ENCODE data around the gene RAB3GAP2.
A peak's percentile ranks its signal among the peaks of the same experiment; 100 is the strongest.
"Not testable (repeated sequence)": the region's sequence is repeated elsewhere in the genome, so short reads cannot be mapped to it uniquely, and the experiment has no call there.

The RAB3GAP2 gene

GRCh38 chr1:220189750-220190347 lies 82.4 kb downstream of the RAB3GAP2 start:
- no peak for DNase-seq

GRCh38 chr1:220188538-220188937 lies 83.7 kb downstream of the RAB3GAP2 start:
- no peak for DNase-seq

DNA sequence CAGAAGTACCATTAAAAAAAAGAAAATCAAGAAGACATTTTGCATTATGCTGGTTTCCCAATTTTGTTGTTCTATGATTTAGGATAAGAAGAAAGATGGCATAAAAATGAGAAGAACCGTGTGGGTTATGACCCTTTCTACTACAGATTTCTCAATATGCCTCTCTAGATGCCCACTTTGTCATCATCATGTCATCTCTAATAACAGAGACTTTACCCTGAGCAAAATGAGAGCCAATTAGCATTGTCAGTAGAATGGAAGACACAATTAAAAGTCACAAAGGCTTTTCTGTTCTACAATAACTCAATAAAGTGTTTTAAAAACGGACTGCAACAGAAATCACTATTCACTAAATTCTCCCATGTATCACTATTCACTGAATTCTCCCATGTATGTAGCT lies 85.5 kb downstream of the RAB3GAP2 start:
- DNase-seq = no peak

GRCh38 chr1:220184506-220184905 lies 87.7 kb downstream of the RAB3GAP2 start:
- no peak for DNase-seq

DNA sequence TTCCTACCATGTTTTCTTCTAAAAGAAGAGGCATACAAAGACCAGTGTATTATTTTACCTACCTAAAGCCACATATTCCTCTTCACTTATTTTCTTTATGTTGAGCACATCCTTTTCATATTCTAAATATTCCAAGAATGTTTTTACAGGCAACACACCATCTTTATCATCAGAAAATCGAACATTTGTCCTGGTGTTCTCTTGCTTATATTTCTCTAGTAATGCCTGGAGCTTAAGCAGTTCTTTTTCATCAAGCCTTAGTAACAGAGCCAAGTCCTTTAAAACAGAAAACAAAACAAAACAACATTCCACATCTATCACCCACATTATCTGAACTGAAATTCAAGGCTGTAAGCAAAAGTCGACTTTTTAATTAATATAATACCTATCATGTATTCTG lies 89.6 kb downstream of the RAB3GAP2 start:
- no peak for DNase-seq

- no peak for DNase-seq
Observed at GRCh38 chr1:220182111-220182510, 90.1 kb downstream of the RAB3GAP2 start.

DNA sequence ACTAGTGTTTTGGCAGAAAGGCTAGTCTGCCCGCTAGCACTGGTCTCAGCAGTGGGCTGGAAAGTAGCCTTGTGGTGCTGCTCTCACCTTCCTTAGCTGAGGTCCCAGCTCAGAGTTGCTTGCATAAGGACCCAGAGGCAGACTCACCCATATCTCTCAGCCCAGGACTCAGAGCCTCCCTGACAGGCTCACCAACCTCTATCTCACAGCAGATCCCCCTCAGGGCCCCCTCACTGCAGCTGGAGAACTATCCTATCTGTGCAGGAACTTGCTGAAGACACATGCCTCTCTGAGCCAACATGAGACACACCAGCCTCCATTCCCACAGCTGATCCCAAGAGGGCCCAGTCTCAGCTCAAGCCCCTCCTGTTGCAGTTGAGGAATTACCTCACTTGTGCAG lies 95.7 kb downstream of the RAB3GAP2 start:
- DNase-seq = no peak

- DNase-seq = no peak
Observed at GRCh38 chr1:220170836-220171526, 101.3 kb downstream of the RAB3GAP2 start.

DNA sequence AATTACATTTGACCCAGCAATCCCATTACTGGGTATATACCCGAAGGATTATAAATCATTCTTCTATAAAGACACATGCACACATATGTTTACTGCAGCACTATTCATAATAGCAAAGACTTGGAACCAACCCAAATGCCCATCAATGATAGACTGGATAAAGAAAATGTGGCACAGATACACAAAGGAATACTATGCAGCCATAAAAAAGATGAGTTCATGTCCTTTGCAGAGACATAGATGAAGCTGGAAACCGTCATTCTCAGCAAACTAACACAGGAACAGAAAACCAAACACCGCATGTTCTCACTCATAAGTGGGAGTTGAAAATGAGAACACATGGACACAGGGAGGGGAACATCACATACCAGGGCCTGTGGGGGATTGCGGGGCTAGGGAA lies 102.4 kb downstream of the RAB3GAP2 start:
- DNase-seq = not testable (repeated sequence)

GRCh38 chr1:220166853-220167252 lies 105.4 kb downstream of the RAB3GAP2 start:
- no peak for DNase-seq

GRCh38 chr1:220164517-220164916 lies 107.7 kb downstream of the RAB3GAP2 start:
- DNase-seq = no peak

GRCh38 chr1:220164116-220164515 lies 108.1 kb downstream of the RAB3GAP2 start:
- no peak for DNase-seq

DNA sequence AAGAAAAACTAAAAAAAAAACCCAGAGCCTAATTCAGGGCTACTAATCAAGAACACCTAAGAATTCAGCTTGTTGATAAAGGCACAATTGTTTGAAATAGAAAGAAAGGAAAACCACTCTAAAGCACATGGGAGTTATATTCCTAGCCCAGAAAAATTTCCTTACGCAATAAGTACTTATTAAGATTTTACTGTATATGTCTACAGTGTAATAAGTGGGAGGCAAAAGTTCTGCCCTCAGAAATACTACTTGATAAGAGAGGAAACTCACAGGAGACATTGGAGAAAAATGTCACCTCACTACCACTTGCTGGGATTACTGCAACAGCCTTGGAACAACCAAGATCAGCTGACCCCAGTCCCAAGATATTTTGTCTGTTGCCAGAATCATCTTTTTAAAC lies 112.2 kb downstream of the RAB3GAP2 start:
- DNase-seq = no peak

GRCh38 chr1:220159041-220159440 lies 113.2 kb downstream of the RAB3GAP2 start:
- DNase-seq = no peak

DNA sequence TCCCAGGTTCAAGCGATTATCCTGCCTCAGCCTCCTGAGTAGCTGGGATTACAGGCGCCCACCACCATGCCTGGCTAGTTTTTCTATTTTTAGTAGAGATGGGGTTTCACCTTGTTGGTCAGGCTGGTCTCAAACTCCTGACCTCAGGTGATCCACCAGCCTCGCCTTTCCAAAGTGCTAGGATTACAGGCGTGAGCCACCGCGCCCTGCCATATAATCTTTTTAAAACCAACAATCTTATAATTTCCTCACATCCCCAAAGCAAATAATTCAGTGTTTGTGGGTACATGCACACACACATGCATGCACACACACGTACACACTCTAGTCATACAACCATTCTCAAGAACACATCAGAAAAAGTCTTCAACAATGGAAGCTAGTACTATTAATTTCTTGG lies 113.7 kb downstream of the RAB3GAP2 start:
- not testable (repeated sequence) for DNase-seq

- no peak for DNase-seq
Observed at GRCh38 chr1:220157738-220158137, 114.5 kb downstream of the RAB3GAP2 start.

- no peak for DNase-seq
Observed at GRCh38 chr1:220156620-220157146, 115.6 kb downstream of the RAB3GAP2 start.

DNA sequence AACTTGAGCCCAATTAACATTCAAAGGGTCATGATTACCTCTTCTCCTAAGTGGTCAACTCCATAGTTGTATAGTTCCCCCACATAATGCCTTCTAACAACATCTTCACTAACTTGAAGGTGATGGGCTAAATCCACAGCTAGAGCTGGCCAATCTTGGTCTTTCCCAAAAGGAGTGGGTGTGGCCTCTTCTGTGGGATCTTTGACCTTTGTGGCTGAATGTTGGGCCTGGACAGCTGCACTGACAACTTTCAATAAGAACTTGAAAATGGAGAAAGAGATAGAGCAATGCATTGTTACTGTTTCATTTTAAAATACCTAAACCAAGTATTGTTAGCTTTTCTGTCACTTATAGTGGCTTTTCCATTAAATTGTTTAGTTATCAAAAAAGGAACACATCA lies 119.1 kb downstream of the RAB3GAP2 start:
- no peak for DNase-seq

- DNase-seq = no peak
Observed at GRCh38 chr1:220151454-220151853, 120.8 kb downstream of the RAB3GAP2 start.

GRCh38 chr1:220149742-220150141 lies 122.5 kb downstream of the RAB3GAP2 start:
- DNase-seq = no peak

- DNase-seq = no peak
Observed at GRCh38 chr1:220144051-220144450, 128.2 kb downstream of the RAB3GAP2 start.

DNA sequence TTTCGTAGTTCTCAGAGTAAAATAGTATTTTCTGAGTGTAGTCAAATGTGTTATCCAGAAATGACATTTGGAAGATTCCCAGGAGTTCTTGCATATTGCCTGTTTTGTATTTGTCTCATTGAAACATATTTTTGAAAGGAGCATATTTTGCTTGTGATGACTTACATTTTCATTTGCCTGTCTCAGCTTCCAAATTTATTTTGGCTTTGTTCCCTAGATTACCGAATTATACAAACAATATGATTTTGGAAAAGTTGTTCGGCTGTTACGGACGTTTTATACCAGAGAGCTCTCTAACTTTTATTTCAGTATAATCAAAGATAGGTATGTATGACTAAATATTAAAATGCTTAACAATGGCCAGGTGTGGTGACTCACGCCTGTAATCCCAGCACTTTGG lies 132.3 kb downstream of the RAB3GAP2 start:
- DNase-seq = no peak

GRCh38 chr1:220137019-220137786 lies 135.1 kb downstream of the RAB3GAP2 start:
- DNase-seq = peak; percentile 88

DNA sequence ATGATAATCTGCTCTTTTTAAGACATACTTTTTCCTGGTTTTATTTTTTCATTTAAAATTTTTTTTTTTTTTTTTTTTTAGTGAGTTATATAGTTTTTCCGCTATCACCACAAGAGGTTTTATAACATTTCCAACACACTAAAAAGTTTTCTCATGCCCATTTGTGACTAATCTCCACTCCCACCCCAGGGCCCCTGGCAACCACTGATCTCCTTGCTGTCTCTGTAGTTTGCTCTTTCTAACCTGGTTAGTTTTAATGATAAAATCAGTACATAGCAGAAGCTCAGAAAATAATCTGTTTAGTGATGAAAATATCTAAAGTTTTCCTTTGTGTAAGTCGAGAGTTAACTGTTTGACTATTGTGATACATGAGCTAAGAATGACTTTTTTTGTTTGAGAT lies 136.5 kb downstream of the RAB3GAP2 start:
- no peak for DNase-seq
